Measurements from ENCODE around the gene PBLD.

DNA sequence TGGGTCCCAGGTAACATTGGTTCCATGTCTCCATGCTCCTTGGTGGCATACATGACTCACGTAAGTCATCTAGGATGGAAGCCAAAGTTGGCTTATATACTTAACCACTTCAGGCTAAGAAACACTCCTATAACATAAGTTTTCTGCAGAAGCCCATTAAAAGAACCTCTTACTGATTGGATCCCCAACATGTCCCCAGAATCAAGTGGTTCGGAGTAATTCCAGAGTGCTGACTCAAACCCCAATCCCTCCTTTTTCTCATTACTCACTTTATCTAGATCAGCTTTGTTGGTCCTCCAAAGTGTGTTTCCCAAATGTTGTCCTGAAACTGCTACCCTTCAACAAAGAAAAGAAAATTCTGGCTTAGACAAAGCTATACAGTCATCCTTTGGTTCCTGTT is 90.7 kb downstream of the PBLD start:
- TF ChIP-seq FOXM1 (IDR thresholded peaks at IDR 0.05; ENCODE audit: borderline replicate concordance) (no peak), FOXA1 (IDR thresholded peaks at IDR 0.05) (no peak), ZNF384 (IDR thresholded peaks at IDR 0.05) (no peak), ELF4 (IDR thresholded peaks at IDR 0.05) (no peak)

Measured in HEK293T (cell line).